Endothelial cell of umbilical vein (primary cell): ENCODE data around the gene ANKS1B. TPM values are rescaled to one million over a fixed set of nuclear protein-coding genes. Genes with fewer than 3 reads are reported as not detected.

ENCODE experiments used
- BruUV-seq: library from RNA; stranded (reverse); fragments of 400-500 nt; replicated peaks from 2 replicates; lab custom pipeline; 2021; lab: Mats Ljungman, UMichigan
- CTCF ChIA-PET: fragments of 300-600, 350-600 bp; sonication (Branson Sonifier 250); formaldehyde crosslinking; loops from one replicate; lab custom pipeline; 2021; ENCODE audit warnings: antibody characterized with exemption, inconsistent platforms; lab: Charles Lee
- POLR2A ChIA-PET: fragments of 300-600, 350-600 bp; sonication (Branson Sonifier 250); formaldehyde crosslinking; loops from one replicate; lab custom pipeline; 2021; ENCODE audit warnings: antibody characterized with exemption, inconsistent platforms; lab: Charles Lee
- DNase-seq: peaks from one replicate; pipeline ENCODE4 v3.0.0-alpha.2; 2011; ENCODE audit warnings: low read depth, low spot score
- FAIRE-seq: peaks from 2 replicates; lab custom pipeline; 2011; peaks lifted over from hg19 to GRCh38; lab: Jason Lieb, UNC
- H2AFZ ChIP-seq: 2 replicates; pipeline ENCODE4 v1.6.0; 2012; ENCODE audit warnings: low read depth, low read length, control low read depth, inconsistent platforms
- H3K27ac ChIP-seq: 2 replicates; pipeline ENCODE4 v1.5.1; 2011; ENCODE audit warnings: low read depth, mild to moderate bottlenecking, control low read depth, low read length, moderate library complexity; ENCODE audit not compliant: insufficient read depth
- H3K27me3 ChIP-seq, 2 experiments: 2 replicates each; pipeline versions ENCODE4 v1.6.0 to v1.6.1; 2011; ENCODE audit warnings: low read length in 2 of 2, mixed read lengths in 1 of 2; ENCODE audit not compliant: control insufficient read depth in 2 of 2, insufficient read depth in 2 of 2
- H3K36me3 ChIP-seq, 2 experiments: 2 replicates in 1 of 2; 3 replicates in 1 of 2; pipeline ENCODE4 v1.5.1; 2011; ENCODE audit warnings: low read length in 2 of 2, mild to moderate bottlenecking in 1 of 2, moderate library complexity in 1 of 2; ENCODE audit not compliant: control insufficient read depth in 2 of 2, insufficient read depth in 2 of 2; ENCODE audit errors: extremely low read depth in 1 of 2
- H3K4me1 ChIP-seq: 3 replicates; pipeline ENCODE4 v1.5.1; 2011; ENCODE audit warnings: mild to moderate bottlenecking, low read length; ENCODE audit not compliant: control insufficient read depth, insufficient read depth; ENCODE audit errors: extremely low read depth
- H3K4me2 ChIP-seq: 2 replicates; pipeline ENCODE4 v1.6.1; 2011; ENCODE audit warnings: low read length, control low read depth, mixed read lengths; ENCODE audit not compliant: insufficient read depth
- H3K4me3 ChIP-seq, 3 experiments: fragments of 200-600 bp in 1 of 3; sonication (generic), shearing (Covaris generic) in 1 of 3; replicated peaks in 1 of 3; 2 replicates each; pipeline ENCODE4 v1.5.1; 2011 to 2016; ENCODE audit warnings: control low read depth in 3 of 3, low read length in 3 of 3, mild to moderate bottlenecking in 2 of 3, inconsistent platforms in 1 of 3, low read depth in 1 of 3, moderate library complexity in 1 of 3; ENCODE audit not compliant: insufficient read depth in 1 of 3
- H3K79me2 ChIP-seq: 2 replicates; pipeline ENCODE4 v1.6.0; 2012; ENCODE audit warnings: low read length, inconsistent platforms; ENCODE audit not compliant: control insufficient read depth, insufficient read depth
- H3K9ac ChIP-seq: replicated peaks from 2 replicates; pipeline ENCODE3; 2011; ENCODE audit warnings: low read length, control low read depth; ENCODE audit not compliant: insufficient read depth; ENCODE audit errors: extremely low read depth
- H3K9me1 ChIP-seq: replicated peaks from 3 replicates; pipeline ENCODE4 v1.6.0; 2011; ENCODE audit warnings: mild to moderate bottlenecking, low read length; ENCODE audit not compliant: control insufficient read depth, insufficient read depth; ENCODE audit errors: extremely low read depth
- H3K9me3 ChIP-seq: replicated peaks from 2 replicates; pipeline ENCODE4 v1.5.1; 2012; ENCODE audit warnings: low read length, inconsistent platforms; ENCODE audit not compliant: control insufficient read depth, insufficient read depth
- H4K20me1 ChIP-seq: replicated peaks from 2 replicates; pipeline ENCODE3; 2011; ENCODE audit warnings: mild to moderate bottlenecking, low read length; ENCODE audit not compliant: control insufficient read depth, insufficient read depth; ENCODE audit errors: extremely low read depth
- EZH2 ChIP-seq: IDR thresholded peaks from 2 replicates; pipeline ENCODE4 v1.6.1; 2012; ENCODE audit warnings: borderline replicate concordance, low read depth, mild to moderate bottlenecking, moderate library complexity, low read length, inconsistent platforms; ENCODE audit not compliant: severe bottlenecking
- FOS ChIP-seq: IDR thresholded peaks from 2 replicates; pipeline ENCODE4 v1.6.1; 2011; ENCODE audit warnings: mild to moderate bottlenecking, low read length, moderate library complexity, borderline replicate concordance; ENCODE audit not compliant: insufficient read depth
- GATA2 ChIP-seq: IDR thresholded peaks from 2 replicates; pipeline ENCODE4 v1.7.0; 2011; ENCODE audit warnings: low read depth, mild to moderate bottlenecking, moderate library complexity, mixed read lengths, low read length; ENCODE audit not compliant: insufficient read length, insufficient read depth
- JUN ChIP-seq: IDR thresholded peaks from 2 replicates; pipeline ENCODE4 v1.6.1; 2011; ENCODE audit warnings: borderline replicate concordance, low read depth; ENCODE audit not compliant: insufficient read length, insufficient read depth
- MAX ChIP-seq: IDR thresholded peaks from 2 replicates; pipeline ENCODE4 v1.6.1; 2011; ENCODE audit not compliant: insufficient read depth, insufficient read length
- MYC ChIP-seq: IDR thresholded peaks from one replicate; pipeline ENCODE4 v1.6.1; 2011; ENCODE audit warnings: mild to moderate bottlenecking, low read depth, low read length
- POLR2A ChIP-seq: IDR thresholded peaks from 2 replicates; pipeline ENCODE4 v1.6.1; 2012; ENCODE audit warnings: low read depth, mild to moderate bottlenecking, control low read depth, low read length
- POLR2AphosphoS5 ChIP-seq: IDR thresholded peaks from 2 replicates; pipeline ENCODE4 v1.6.1; 2012; ENCODE audit warnings: low read depth, mild to moderate bottlenecking, control low read depth, low read length, moderate library complexity; ENCODE audit not compliant: insufficient read depth
- dilution Hi-C: fragments of 300-500 bp; cut with MboI; formaldehyde crosslinking; loops from one replicate; pipeline ENCODE4 v1.15.0; 2019; ENCODE audit warnings: low sequenced_read_pairs; ENCODE audit not compliant: extremely low pct_ligation_motif_present
- intact Hi-C: fragments of 100-400 bp; cut with micrococcal nuclease; formaldehyde crosslinking; loops from one replicate; pipeline ENCODE4 v1.10.0; 2022
- polyA plus RNA-seq, 4 experiments: library from polyadenylated mRNA; depleted of rRNA in 3 of 4; stranded (reverse) in 3 of 4; unstranded in 1 of 4; fragments of >200 nt; gene quantifications; 2 replicates each; pipeline versions ENCODE4 v1.2.1 to v1.2.3, GENCODE V29; 2011 to 2012; ENCODE audit warnings: missing spikeins in 1 of 4
- total RNA-seq: library from RNA; stranded (reverse); gene quantifications from 2 replicates; pipeline ENCODE4 v1.2.3, GENCODE V29; 2021
- TF ChIP-seq, protein P1 (sequence below), 2 donors: IDR thresholded peaks; 1 replicate in 1 of 2; 2 replicates in 1 of 2; pipeline ENCODE4 v1.5.1; 2011; ENCODE audit warnings: low read length in 2 of 2, mild to moderate bottlenecking in 2 of 2, moderate library complexity in 2 of 2, control low read depth in 1 of 2, inconsistent platforms in 1 of 2, low read depth in 1 of 2; ENCODE audit not compliant: insufficient read depth in 1 of 2; ENCODE audit errors: extremely low read depth in 1 of 2

ANKS1B gene
- total and polyA plus RNA-seq, 2 donors (not counting 3 experiments of a cell fraction or from before 2014, with no cell fraction given), result 0.15 to 0.38 TPM

GRCh38 chr12:100031836-100032235, 47.1 kb upstream of the ANKS1B start:
- DNase-seq (no peak), FAIRE-seq (no peak)
- intact Hi-C loops, result no loop called here
- Histone ChIP-seq H3K79me2 (no peaks in the 10 kb centered on the region), H3K27ac (no peak overlapping the region), H3K36me3 (no peaks in the 10 kb centered on the region), H3K9me1 (no peaks in the 10 kb centered on the region), H3K27me3 (no peaks in the 10 kb centered on the region), H3K9ac (no peak overlapping the region), H2AFZ (no peak overlapping the region), H3K4me3 (no peak overlapping the region), H3K4me1 (no peaks in the 10 kb centered on the region), H4K20me1 (no peaks in the 10 kb centered on the region), H3K4me2 (no peak overlapping the region), H3K9me3 (no peaks in the 10 kb centered on the region)
- BruUV-seq, result no TSS peak
- CTCF ChIA-PET, result no interaction called here
- TF ChIP-seq, protein P1, sequence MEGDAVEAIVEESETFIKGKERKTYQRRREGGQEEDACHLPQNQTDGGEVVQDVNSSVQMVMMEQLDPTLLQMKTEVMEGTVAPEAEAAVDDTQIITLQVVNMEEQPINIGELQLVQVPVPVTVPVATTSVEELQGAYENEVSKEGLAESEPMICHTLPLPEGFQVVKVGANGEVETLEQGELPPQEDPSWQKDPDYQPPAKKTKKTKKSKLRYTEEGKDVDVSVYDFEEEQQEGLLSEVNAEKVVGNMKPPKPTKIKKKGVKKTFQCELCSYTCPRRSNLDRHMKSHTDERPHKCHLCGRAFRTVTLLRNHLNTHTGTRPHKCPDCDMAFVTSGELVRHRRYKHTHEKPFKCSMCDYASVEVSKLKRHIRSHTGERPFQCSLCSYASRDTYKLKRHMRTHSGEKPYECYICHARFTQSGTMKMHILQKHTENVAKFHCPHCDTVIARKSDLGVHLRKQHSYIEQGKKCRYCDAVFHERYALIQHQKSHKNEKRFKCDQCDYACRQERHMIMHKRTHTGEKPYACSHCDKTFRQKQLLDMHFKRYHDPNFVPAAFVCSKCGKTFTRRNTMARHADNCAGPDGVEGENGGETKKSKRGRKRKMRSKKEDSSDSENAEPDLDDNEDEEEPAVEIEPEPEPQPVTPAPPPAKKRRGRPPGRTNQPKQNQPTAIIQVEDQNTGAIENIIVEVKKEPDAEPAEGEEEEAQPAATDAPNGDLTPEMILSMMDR (IDR thresholded peaks at IDR 0.05; ENCODE audit: extremely low read depth in 1 of 2, insufficient read depth in 1 of 2, low read depth in 1 of 2, low read length in 2 of 2), result no peak
- no peak for TF ChIP-seq MAX
- no peak for TF ChIP-seq POLR2AphosphoS5
- POLR2A ChIA-PET, result no interaction called here
- dilution Hi-C loops, result no loop called here

GRCh38 chr12:100027671-100028070, 42.9 kb upstream of the ANKS1B start:
- Histone ChIP-seq H3K9me3 (no peaks in the 10 kb centered on the region), H3K4me2 (no peak overlapping the region), H2AFZ (no peak overlapping the region), H3K4me3 (no peak overlapping the region), H3K9me1 (no peaks in the 10 kb centered on the region), H4K20me1 (no peaks in the 10 kb centered on the region), H3K9ac (no peak overlapping the region), H3K79me2 (no peaks in the 10 kb centered on the region), H3K27me3 (no peaks in the 10 kb centered on the region), H3K4me1 (peaks cover 11% of the 10 kb centered on the region), H3K27ac (no peak overlapping the region), H3K36me3 (no peaks in the 10 kb centered on the region)
- FAIRE-seq (no peak), DNase-seq (no peak)
- BruUV-seq, result no TSS peak
- TF ChIP-seq JUN (no peak), EZH2 (no peak), MAX (no peak), GATA2 (no peak), POLR2A (no peak), POLR2AphosphoS5 (no peak), MYC (no peak), FOS (no peak)
- TF ChIP-seq, protein P1 (IDR thresholded peaks at IDR 0.05; ENCODE audit: extremely low read depth in 1 of 2, insufficient read depth in 1 of 2, low read depth in 1 of 2, low read length in 2 of 2), result no peak
- ChIA-PET CTCF (interaction anchor here (1.1 kb wide), 1 partner anchor 127 kb away, joined by 3 read pairs; no protein-coding TSS in a partner anchor), POLR2A (interaction anchor here (0.7 kb wide), 1 partner anchor 187 kb away, joined by 3 read pairs; no protein-coding TSS in a partner anchor)
- dilution Hi-C loops, result no loop called here
- intact Hi-C loops, result no loop called here
